HTERT RPE-1 (cell line): Measurements from ENCODE around the gene CD177.
"Not testable (repeated sequence)": the region's sequence is repeated elsewhere in the genome, so short reads cannot be mapped to it uniquely, and the experiment has no call there.

Source experiments
- in situ Hi-C: fragments of 300-500 bp; cut with MboI; formaldehyde crosslinking; loops from 4 replicates; pipeline ENCODE4 v1.14.3; 2020; ENCODE audit warnings: low sequenced_read_pairs

Gene CD177

DNA sequence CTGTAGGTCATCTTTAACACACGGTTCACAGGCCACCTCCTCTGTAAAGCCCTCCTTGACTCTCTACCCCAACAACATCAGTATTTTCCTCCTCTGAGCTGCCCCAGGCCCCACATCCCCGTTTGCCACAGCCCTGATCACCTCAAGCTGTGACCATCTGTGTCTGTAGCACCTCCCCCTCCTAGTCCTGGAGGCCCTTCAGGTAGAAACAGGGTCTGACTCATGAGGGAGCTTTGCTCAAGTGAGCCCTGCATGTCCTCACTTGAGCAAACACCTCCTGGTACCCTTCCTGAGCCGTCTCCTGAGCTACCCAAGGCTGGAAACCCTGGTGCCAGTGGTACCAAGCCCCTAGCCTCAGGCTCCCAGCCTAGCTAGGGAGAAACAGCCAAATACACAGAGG lies 24.1 kb downstream of the CD177 start:
- in situ Hi-C loops: not testable (repeated sequence)

GRCh38 chr19:43380008-43380407 lies 26.5 kb downstream of the CD177 start:
- in situ Hi-C loops: no loop called here

DNA sequence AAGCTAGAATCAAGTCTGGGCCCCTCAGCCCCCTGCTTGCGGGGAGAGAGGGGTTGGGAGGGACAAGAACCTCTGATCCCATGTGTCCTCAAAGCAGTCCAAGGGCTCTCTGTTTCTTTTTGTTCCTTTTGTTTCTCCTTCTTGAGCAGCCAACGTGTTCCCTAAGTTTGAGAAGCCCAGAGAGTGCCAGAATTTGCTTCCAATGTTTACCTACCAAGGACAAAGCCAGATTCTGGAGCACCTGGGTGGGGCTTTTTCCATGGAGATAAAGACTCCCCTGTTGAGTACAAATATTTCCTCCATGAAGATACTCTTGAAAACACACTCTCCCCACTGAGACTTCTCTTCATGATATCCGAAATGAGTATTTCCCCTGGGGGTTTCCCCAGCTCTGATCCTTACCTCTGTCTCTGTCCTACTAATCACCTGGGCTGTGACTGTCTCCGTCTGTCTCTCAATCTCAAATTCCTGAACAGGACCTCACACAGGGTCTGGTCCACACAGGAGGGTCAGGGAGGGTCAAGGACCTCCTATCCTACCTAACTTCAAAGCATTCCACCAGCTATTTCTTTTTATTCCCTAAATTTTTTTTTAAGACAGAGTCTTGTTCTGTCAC lies 27.4 kb downstream of the CD177 start:
- in situ Hi-C loops: no loop called here

- in situ Hi-C loops: not testable (repeated sequence)
Observed at GRCh38 chr19:43382586-43383216, 29.2 kb downstream of the CD177 start.

- in situ Hi-C loops: not testable (repeated sequence)
Observed at GRCh38 chr19:43383254-43383653, 29.8 kb downstream of the CD177 start.

DNA sequence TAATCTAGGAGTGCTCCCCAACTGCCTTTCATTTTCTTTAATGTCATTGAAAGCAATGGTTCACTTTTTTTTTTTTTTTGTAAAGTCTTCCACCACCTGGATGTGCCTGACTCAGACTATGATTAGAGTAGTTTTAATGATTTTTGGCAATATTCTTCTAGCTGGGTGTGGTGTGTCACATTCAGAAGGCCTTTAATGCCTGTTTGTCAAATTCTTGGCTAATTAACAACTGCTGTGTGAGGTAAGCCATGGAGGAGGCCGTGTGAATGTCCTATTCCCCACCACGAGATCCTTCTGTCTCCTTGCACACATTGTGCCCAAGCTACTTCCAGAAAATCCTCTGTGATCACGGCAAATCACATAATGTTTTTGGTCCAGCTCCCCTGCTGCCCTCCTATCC lies 30.3 kb downstream of the CD177 start:
- in situ Hi-C loops: not testable (repeated sequence)

DNA sequence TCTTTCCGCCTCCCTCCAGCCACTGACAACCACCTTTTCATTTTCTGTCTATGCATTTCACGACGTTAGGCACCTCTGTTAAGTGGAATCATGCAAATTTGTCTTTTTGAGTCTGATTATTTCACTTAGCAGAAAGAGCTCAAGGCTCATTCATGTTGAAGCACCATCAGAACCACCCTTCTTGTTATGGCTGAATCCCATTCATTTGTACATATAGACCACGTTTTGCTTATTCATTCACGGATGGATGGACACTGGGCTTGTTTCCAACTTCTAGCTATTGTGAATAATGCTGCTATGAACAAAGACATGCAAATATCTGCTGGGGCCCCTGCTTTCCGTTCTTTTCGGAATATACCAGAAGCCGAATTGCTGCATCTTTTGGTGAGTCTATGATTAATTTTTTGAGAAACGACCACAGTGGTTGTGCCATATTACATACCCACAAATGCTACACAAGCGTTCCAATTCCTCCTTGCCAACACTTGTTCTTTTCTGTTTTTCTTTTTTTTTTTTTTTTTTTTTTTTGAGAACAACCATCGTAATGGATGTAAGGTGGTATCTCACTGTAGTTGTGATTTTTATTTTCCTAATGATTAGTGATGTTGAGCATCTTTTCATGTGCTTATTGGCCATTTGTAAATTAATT lies 37.5 kb downstream of the CD177 start:
- in situ Hi-C loops: not testable (repeated sequence)

GRCh38 chr19:43391552-43391935 lies 38.1 kb downstream of the CD177 start:
- in situ Hi-C loops: not testable (repeated sequence)

DNA sequence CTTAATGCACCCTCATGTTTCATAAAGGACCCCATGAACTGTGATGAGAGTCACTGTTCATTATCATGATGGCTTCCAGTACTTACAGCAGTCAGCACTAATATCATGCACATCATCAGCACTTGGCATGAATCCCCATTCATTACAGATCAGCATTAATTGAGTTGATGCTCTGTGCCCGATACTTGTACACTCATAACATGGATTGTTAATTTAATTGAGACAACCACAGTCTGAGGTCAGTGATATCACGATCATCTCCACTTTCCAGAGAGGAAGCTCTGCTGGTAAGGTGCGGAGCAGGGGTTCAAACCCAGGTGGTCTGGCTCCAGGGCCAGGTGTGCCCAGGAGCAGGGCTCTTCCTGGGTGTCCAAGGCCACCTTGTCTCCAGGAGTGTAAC lies 40.0 kb downstream of the CD177 start:
- in situ Hi-C loops: not testable (repeated sequence)

DNA sequence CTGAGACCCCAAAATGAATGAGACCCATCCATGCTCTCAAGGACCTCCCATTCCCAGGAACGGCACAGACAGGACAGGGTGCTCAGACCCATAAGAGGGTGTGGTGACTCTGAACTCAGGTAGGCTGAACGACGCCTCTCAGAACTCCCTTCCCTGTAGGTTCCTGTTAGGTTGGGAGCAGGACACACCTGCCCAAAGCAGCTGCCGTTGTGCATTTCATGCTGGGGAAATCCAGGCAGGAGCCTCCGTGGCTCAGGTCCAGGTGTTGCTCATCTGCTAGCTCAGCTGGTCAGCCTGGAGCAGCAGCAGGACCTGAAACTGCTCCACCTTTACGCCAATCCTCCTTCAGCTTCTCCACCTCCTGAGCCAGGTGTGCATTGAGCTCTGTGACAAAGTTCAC lies 42.1 kb downstream of the CD177 start:
- in situ Hi-C loops: no loop called here

- in situ Hi-C loops: no loop called here
Observed at GRCh38 chr19:43406297-43406696, 52.8 kb downstream of the CD177 start.

DNA sequence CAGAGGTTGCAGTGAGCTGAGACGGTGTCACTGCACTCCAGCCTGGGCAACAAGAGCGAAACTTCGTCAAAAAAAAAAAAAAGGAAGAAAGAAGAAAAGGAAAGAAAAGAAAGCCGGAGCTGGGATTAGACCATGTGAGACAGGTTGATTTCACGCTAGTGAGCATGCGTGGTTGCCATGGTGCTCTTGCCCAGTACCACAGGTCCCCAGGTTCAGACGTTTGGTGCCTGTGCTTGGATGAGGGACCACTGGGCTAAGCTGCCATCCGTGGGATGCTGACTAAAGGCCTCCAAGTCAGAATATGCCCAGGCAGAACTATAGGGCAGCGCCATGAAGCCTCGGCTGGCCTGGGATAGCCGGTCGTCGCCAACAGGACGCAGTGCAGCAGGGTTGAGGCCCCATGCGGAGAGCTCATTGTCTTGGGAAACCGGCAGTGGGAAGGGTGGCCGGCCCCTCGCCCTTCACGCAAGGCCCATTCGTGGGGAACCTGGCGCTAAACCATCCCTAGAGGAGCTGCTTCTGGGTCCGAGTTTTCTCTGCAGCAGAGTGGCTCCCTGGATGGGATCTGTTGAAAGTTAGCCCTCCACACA lies 54.0 kb downstream of the CD177 start:
- in situ Hi-C loops: no loop called here

- in situ Hi-C loops: no loop called here
Observed at GRCh38 chr19:43408043-43408442, 54.6 kb downstream of the CD177 start.

DNA sequence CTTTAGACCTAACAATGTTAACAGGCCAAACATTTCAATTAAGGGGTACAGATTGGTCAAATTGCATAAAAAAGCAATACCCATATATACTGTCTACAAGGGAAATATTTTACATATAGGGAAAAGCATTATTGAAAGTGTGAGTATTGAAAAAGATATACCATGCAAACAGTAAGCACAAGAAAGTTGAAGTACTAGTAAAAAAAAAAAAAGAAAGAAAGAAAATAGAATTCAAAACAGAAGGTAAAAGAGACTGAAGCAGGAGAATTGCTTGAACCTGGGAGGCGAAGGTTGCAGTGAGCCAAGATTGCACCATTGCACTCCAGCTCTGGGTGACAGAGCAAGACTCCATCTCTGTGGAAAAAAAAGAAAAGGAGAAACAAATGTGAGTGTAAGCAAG lies 55.9 kb downstream of the CD177 start:
- in situ Hi-C loops: no loop called here

- in situ Hi-C loops: no loop called here
Observed at GRCh38 chr19:43412441-43412840, 59.0 kb downstream of the CD177 start.
